HFF-Myc (cell line): ENCODE results near the gene COMMD1.
"Not testable (repeated sequence)": the region's sequence is repeated elsewhere in the genome, so short reads cannot be mapped to it uniquely, and the experiment has no call there.

ENCODE experiments used
- DNase-seq: peaks from one replicate; pipeline ENCODE4 v3.0.0-alpha.2; 2011; ENCODE audit warnings: low read depth; ENCODE audit errors: extremely low read depth
- H3K4me3 ChIP-seq: replicated peaks from 2 replicates; pipeline ENCODE4 v1.5.1; 2011; ENCODE audit warnings: low read depth, mild to moderate bottlenecking, control low read depth, low read length
- CTCF ChIP-seq: IDR thresholded peaks from 2 replicates; pipeline ENCODE4 v1.5.1; 2012; ENCODE audit warnings: mild to moderate bottlenecking, low read depth, low read length, control low read depth; ENCODE audit errors: missing control alignments

The COMMD1 gene

GRCh38 chr2:62144689-62145477 lies 239.4 kb downstream of the COMMD1 start:
- TF ChIP-seq CTCF = no peak
- no peak for DNase-seq
- H3K4me3 ChIP-seq = no peak overlapping the region

GRCh38 chr2:62145478-62146100 lies 240.1 kb downstream of the COMMD1 start:
- DNase-seq = no peak
- no peak overlapping the region for H3K4me3 ChIP-seq
- TF ChIP-seq CTCF = no peak

- not testable (repeated sequence) for H3K4me3 ChIP-seq, DNase-seq
Observed at GRCh38 chr2:62146790-62147189, 241.3 kb downstream of the COMMD1 start.

- DNase-seq = no peak
- no peak for TF ChIP-seq CTCF
- H3K4me3 ChIP-seq = no peak overlapping the region
Observed at GRCh38 chr2:62147610-62148301, 242.3 kb downstream of the COMMD1 start.

- no peak for TF ChIP-seq CTCF
- H3K4me3 ChIP-seq = no peak overlapping the region
- peak; percentile 24 for DNase-seq
Observed at GRCh38 chr2:62149708-62150107, 244.2 kb downstream of the COMMD1 start.

GRCh38 chr2:62150597-62151305 lies 245.3 kb downstream of the COMMD1 start:
- DNase-seq = no peak
- H3K4me3 ChIP-seq = no peak overlapping the region
- no peak for TF ChIP-seq CTCF

GRCh38 chr2:62151306-62151638 lies 245.8 kb downstream of the COMMD1 start:
- H3K4me3 ChIP-seq = no peak overlapping the region
- TF ChIP-seq CTCF = no peak
- no peak for DNase-seq
